Inflammatory macrophage treated with lipopolysaccharide for 4 hours (primary cell): ENCODE measurements around the gene APP.
A peak's percentile ranks its signal among the peaks of the same experiment; 100 is the strongest.

Experiments
- DNase-seq: peaks from one replicate; pipeline ENCODE4 v3.0.0-alpha.2; 2020

APP gene

GRCh38 chr21:25967181-25967900 is 203.2 kb downstream of the APP start:
- DNase-seq, result peak; percentile 86

DNA sequence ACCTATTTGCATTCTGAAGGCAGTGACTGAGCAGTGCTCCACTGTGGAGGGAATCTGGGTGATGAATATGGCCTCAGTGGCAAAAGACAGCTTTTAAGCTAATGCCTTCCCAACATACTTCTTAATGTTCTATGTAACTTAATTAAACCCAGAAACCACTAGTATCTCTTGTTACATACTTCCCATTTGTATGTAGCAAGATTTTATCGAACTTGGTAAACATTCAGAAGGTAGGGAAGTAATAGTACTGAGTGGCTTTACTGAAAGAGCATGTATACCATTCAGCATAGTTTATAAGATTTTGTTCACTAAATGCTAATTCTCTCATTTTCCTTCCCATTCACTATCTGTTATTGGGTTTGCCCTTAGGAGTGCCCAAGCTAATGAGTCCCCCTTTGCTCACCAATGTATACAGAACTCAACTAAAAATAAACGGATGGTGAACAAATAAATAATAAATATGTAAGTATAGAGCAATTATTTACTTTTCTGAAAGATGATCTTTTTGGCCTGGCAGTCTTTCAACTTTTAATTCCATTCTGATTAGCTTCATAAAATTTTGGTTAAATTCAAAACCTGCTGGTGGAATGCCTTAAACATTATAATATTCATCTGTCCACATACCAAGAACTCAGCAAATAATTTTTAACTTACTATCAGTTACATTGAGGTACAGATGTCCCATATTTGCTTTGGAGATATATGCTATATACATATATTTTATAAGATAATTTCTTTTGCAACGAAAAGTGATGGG is 204.4 kb downstream of the APP start:
- DNase-seq, result peak; percentile 43

DNA sequence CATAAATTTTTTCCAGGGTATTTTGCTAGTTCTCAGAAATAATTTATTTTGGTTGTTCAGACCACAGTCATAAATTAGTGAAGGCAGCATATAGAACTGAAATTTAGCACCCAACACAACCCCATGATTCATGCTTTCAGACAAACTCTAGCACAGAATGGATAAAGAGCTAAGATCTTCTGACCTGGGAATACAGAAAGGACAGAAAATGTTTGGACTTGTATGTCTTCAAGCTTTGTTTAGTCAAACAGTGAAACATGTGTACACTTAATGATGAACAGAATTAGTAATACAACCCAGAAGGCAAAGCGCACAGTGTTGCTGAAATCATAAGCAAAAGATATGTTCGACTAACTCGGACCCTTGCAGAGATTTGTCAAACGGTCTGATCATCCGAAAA is 205.6 kb downstream of the APP start:
- no peak for DNase-seq

- DNase-seq, result peak; percentile 89
These were observed 206.6 kb downstream of the APP start for GRCh38 chr21:25964015-25964414.

DNA sequence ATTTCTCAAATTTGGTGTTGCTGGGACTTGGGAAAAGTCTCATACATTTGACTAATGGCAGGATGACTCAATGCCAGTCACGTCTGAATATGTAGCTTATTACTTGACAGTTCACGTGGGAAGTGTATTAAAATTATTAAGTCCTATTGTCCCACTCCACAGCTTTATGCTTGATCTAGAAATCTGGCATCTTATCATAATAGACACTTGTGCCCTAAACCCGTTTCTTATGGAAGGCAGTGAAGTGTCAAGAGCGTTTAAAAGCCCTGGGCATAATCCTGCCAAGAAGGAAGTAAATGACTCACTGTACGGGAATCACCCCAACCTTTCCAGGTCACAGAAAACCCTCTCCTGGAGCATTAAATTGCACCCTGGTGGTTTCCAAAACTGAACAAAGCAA is 207.4 kb downstream of the APP start:
- peak; percentile 8 for DNase-seq

GRCh38 chr21:25961042-25961441 is 209.5 kb downstream of the APP start:
- DNase-seq, result no peak

- no peak for DNase-seq
These were observed 210.2 kb downstream of the APP start for GRCh38 chr21:25960402-25960801.

GRCh38 chr21:25959799-25960198 is 210.8 kb downstream of the APP start:
- no peak for DNase-seq

GRCh38 chr21:25956993-25957714 is 213.4 kb downstream of the APP start:
- no peak for DNase-seq

- DNase-seq, result no peak
These were observed 214.9 kb downstream of the APP start for GRCh38 chr21:25955646-25956045.

- DNase-seq, result peak; percentile 2
These were observed 216.9 kb downstream of the APP start for GRCh38 chr21:25953659-25954058.

- DNase-seq, result no peak
These were observed 217.4 kb downstream of the APP start for GRCh38 chr21:25953196-25953595.

GRCh38 chr21:25952306-25952705 is 218.3 kb downstream of the APP start:
- DNase-seq, result no peak

GRCh38 chr21:25949701-25950100 is 220.9 kb downstream of the APP start:
- DNase-seq, result no peak

- DNase-seq, result no peak
These were observed 225.8 kb downstream of the APP start for GRCh38 chr21:25944672-25945213.

- no peak for DNase-seq
These were observed 226.5 kb downstream of the APP start for GRCh38 chr21:25944082-25944481.

DNA sequence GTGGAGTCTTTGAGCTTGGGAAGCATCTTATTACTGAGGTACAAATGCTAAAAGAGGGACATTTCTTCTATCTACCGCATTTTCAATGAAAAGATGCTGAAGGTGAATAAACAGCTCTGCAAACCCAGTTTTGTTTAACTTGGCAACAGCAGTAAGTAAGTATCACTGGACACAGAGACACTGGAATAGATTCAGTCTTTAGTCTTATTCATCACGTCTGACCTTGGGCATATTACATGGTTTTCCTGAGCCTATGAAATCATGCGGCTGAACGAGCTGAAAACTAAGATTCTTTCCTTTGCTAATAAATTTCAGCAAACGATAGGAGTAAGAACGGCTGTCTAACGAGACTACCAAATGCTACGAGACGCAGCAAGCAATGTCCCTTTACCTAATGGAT is 228.4 kb downstream of the APP start:
- no peak for DNase-seq

- no peak for DNase-seq
These were observed 231.2 kb downstream of the APP start for GRCh38 chr21:25939396-25939761.

DNA sequence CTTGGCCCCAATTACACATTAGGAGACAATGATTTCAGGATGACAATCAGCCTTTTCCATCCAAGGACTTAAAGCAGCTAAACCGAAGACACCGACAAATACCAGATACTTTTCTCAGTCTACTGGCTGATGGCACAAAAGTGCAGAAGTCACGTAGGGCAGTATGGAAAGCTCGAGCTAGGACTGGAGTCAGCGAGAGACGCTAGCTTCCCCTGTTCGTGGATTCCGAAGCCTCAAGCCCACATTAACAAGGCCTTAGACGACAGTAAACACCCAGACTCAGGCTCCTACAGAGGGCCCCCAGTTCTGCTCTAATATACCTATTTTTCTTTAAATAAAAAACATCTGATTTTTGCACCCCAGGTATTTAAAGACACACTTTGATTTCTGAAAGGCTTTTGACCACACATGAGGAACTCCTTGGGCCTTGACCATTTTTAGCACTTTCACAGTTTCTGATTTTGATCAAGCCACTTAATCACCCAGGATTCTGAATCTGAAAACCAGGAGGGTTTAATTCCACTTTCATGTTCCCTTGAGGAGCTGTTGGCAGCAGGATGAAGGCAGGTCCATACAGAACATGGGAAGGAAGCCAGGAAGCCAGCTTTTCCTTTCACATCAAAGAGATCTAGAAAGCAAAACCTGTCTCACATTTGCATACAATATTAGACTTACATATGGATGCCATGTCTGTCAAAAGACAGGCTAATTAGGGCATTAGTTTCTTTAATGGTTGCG is 231.7 kb downstream of the APP start:
- no peak for DNase-seq

GRCh38 chr21:25936776-25937175 is 233.8 kb downstream of the APP start:
- no peak for DNase-seq

GRCh38 chr21:25934771-25935224 is 235.8 kb downstream of the APP start:
- no peak for DNase-seq

GRCh38 chr21:25934130-25934529 is 236.4 kb downstream of the APP start:
- no peak for DNase-seq

DNA sequence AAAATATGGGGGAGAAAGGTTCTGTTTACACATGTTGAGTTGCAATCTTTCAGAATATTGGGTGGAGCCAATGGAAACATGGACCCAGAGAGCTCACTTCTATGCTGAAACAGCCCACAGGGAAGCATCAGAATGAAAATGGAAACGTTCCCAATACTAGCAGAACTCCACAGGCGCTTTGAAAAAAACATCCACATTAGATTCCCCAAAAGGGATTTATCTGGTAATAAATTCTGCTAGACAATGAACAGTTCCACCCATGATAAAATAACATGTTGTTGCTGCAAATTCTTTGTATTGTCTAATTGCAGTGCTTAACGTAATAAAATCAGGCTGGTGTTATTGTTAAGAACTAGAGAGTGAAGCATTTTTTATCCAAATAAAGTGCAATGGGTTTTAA is 238.8 kb downstream of the APP start:
- no peak for DNase-seq
